IMR-90 (cell line): ENCODE measurements around the gene SARS2. TPM values are rescaled to one million over a fixed set of nuclear protein-coding genes. Genes with fewer than 3 reads are reported as not detected.

Experiments
- ATAC-seq: fragments of 200-7000 bp; cut with Tn5 transposase; 2 replicates; pipeline ENCODE4 v1.9.1; 2020; ENCODE audit warnings: low read depth, mild to moderate bottlenecking, moderate library complexity
- BruUV-seq: library from RNA; stranded (reverse); fragments of 400-500 nt; replicated peaks from 2 replicates; lab custom pipeline; 2021; lab: Mats Ljungman, UMichigan
- CTCF ChIA-PET: fragments of 300-600 bp; formaldehyde crosslinking; extraction: SDS; loops from one replicate; lab custom pipeline; 2021; ENCODE audit warnings: antibody characterized with exemption; lab: Yijun Ruan, JAX
- POLR2A ChIA-PET: fragments of 300-600 bp; sonication (Branson Sonifier 250); formaldehyde crosslinking; loops from one replicate; lab custom pipeline; 2022; ENCODE audit warnings: antibody characterized with exemption; ENCODE audit not compliant: unreplicated experiment; lab: Charles Lee
- DNase-seq: peaks from one replicate; pipeline ENCODE4 v3.0.0; 2013
- H2AFZ ChIP-seq: replicated peaks from 2 replicates; pipeline ENCODE3; 2013; ENCODE audit warnings: low read length, mild to moderate bottlenecking; ENCODE audit not compliant: poor library complexity
- H2AK5ac ChIP-seq: 2 replicates; pipeline ENCODE4 v1.6.1; 2013; ENCODE audit warnings: low read depth, low read length, inconsistent platforms
- H2AK9ac ChIP-seq: replicated peaks from 2 replicates; pipeline ENCODE3; 2013; ENCODE audit warnings: mild to moderate bottlenecking, low read depth, low read length, moderate library complexity; ENCODE audit not compliant: poor library complexity
- H2BK120ac ChIP-seq: 2 replicates; pipeline ENCODE4 v1.6.1; 2013; ENCODE audit warnings: low read depth, low read length, inconsistent platforms
- H2BK15ac ChIP-seq: 3 replicates; pipeline ENCODE4 v1.6.1; 2013; ENCODE audit warnings: low read depth, low read length, inconsistent platforms
- H2BK20ac ChIP-seq: 2 replicates; pipeline ENCODE4 v1.6.1; 2013; ENCODE audit warnings: low read depth, mild to moderate bottlenecking, inconsistent platforms, low read length, moderate library complexity
- H2BK5ac ChIP-seq: 2 replicates; pipeline ENCODE4 v1.6.1; 2013; ENCODE audit warnings: mild to moderate bottlenecking, low read depth, low read length, inconsistent platforms; ENCODE audit not compliant: poor library complexity, severe bottlenecking
- H3K14ac ChIP-seq: replicated peaks from 2 replicates; pipeline ENCODE4 v1.6.1; 2013; ENCODE audit warnings: low read depth, low read length, inconsistent platforms
- H3K18ac ChIP-seq: 2 replicates; pipeline ENCODE4 v1.6.1; 2013; ENCODE audit warnings: low read depth, low read length, control low read depth
- H3K23ac ChIP-seq: 2 replicates; pipeline ENCODE4 v1.6.1; 2013; ENCODE audit warnings: low read depth, low read length, inconsistent platforms
- H3K27ac ChIP-seq: 2 replicates; pipeline ENCODE4 v1.5.1; 2013; ENCODE audit warnings: mild to moderate bottlenecking, control low read depth, low read length; ENCODE audit not compliant: insufficient read depth
- H3K27me3 ChIP-seq: 2 replicates; pipeline ENCODE4 v1.6.1; 2013; ENCODE audit warnings: low read length; ENCODE audit not compliant: control insufficient read depth, insufficient read depth
- H3K36me3 ChIP-seq: 2 replicates; pipeline ENCODE4 v1.6.1; 2013; ENCODE audit warnings: low read length, mixed read lengths; ENCODE audit not compliant: control insufficient read depth, insufficient read depth
- H3K4ac ChIP-seq: 2 replicates; pipeline ENCODE4 v1.6.1; 2013; ENCODE audit warnings: low read depth, low read length, inconsistent platforms
- H3K4me1 ChIP-seq: 2 replicates; pipeline ENCODE4 v1.6.1; 2013; ENCODE audit warnings: low read length, mixed read lengths; ENCODE audit not compliant: control insufficient read depth, insufficient read depth
- H3K4me2 ChIP-seq: 2 replicates; pipeline ENCODE4 v1.6.1; 2013; ENCODE audit warnings: low read depth, mild to moderate bottlenecking, control low read depth, low read length, moderate library complexity
- H3K4me3 ChIP-seq: 2 replicates; pipeline ENCODE4 v1.5.1; 2013; ENCODE audit warnings: low read depth, mild to moderate bottlenecking, control low read depth, low read length, moderate library complexity; ENCODE audit not compliant: insufficient read depth
- H3K56ac ChIP-seq: 2 replicates; pipeline ENCODE4 v1.6.1; 2013; ENCODE audit warnings: low read length, inconsistent platforms; ENCODE audit not compliant: insufficient read depth; ENCODE audit errors: extremely low read depth
- H3K79me1 ChIP-seq, 2 experiments: 2 replicates each; pipeline ENCODE4 v1.6.1; 2013; ENCODE audit warnings: low read length in 2 of 2, inconsistent platforms in 1 of 2, low read depth in 1 of 2
- H3K9ac ChIP-seq: 2 replicates; pipeline ENCODE4 v1.6.1; 2013; ENCODE audit warnings: low read depth, low read length, control low read depth
- H3K9me1 ChIP-seq: 2 replicates; pipeline ENCODE4 v1.6.1; 2013; ENCODE audit warnings: low read length, inconsistent platforms; ENCODE audit not compliant: insufficient read depth
- H3K9me3 ChIP-seq: 2 replicates; pipeline ENCODE4 v1.6.1; 2013; ENCODE audit warnings: low read length; ENCODE audit not compliant: control insufficient read depth, insufficient read depth
- H4K20me1 ChIP-seq: 2 replicates; pipeline ENCODE4 v1.6.1; 2013; ENCODE audit warnings: low read length, inconsistent platforms; ENCODE audit not compliant: insufficient read depth
- H4K5ac ChIP-seq: 2 replicates; pipeline ENCODE4 v1.6.1; 2013; ENCODE audit warnings: mild to moderate bottlenecking, low read depth, low read length, control low read depth
- H4K8ac ChIP-seq, 2 experiments: 2 replicates each; pipeline ENCODE4 v1.6.1; 2013; ENCODE audit warnings: low read depth in 2 of 2, low read length in 2 of 2, control low read depth in 1 of 2, inconsistent platforms in 1 of 2
- H4K91ac ChIP-seq: 2 replicates; pipeline ENCODE4 v1.6.1; 2013; ENCODE audit warnings: low read depth, low read length, inconsistent platforms; ENCODE audit not compliant: insufficient read depth
- BHLHE40 ChIP-seq: fragments of 150-350 bp; IDR thresholded peaks from 2 replicates; pipeline ENCODE4 v1.6.1; 2016; ENCODE audit warnings: mild to moderate bottlenecking, low read depth, low read length
- CEBPB ChIP-seq: IDR thresholded peaks from 2 replicates; pipeline ENCODE4 v1.6.1; 2012; ENCODE audit warnings: low read depth, low read length, improper control_type of control experiment
- CHD1 ChIP-seq: IDR thresholded peaks from 2 replicates; pipeline ENCODE4 v1.6.1; 2012; ENCODE audit warnings: low read depth, low read length, improper control_type of control experiment
- MAZ ChIP-seq: IDR thresholded peaks from 2 replicates; pipeline ENCODE4 v1.6.1; 2012; ENCODE audit warnings: low read depth, mild to moderate bottlenecking, low read length, improper control_type of control experiment, moderate library complexity, borderline replicate concordance
- MXI1 ChIP-seq: IDR thresholded peaks from 2 replicates; pipeline ENCODE4 v1.6.1; 2012; ENCODE audit warnings: low read depth, mild to moderate bottlenecking, low read length, moderate library complexity, borderline replicate concordance
- NFE2L2 ChIP-seq: fragments of 150-350 bp; IDR thresholded peaks from 2 replicates; pipeline ENCODE4 v1.6.1; 2016; ENCODE audit warnings: low read depth, mild to moderate bottlenecking, low read length
- POLR2A ChIP-seq: IDR thresholded peaks from 2 replicates; pipeline ENCODE4 v1.6.1; 2012; ENCODE audit warnings: mild to moderate bottlenecking, low read depth, low read length
- RCOR1 ChIP-seq: IDR thresholded peaks from 2 replicates; pipeline ENCODE4 v1.6.1; 2012; ENCODE audit warnings: mild to moderate bottlenecking, low read length, improper control_type of control experiment; ENCODE audit not compliant: insufficient replicate concordance
- RFX5 ChIP-seq: IDR thresholded peaks from 2 replicates; pipeline ENCODE4 v1.8.0; 2012; ENCODE audit warnings: low read depth, mild to moderate bottlenecking, low read length, moderate library complexity
- SMC3 ChIP-seq: fragments of 150-350 bp; IDR thresholded peaks from 2 replicates; pipeline ENCODE4 v1.6.1; 2016; ENCODE audit warnings: low read depth, mild to moderate bottlenecking, antibody characterized with exemption, low read length, moderate library complexity
- USF2 ChIP-seq: fragments of 150-350 bp; IDR thresholded peaks from 2 replicates; pipeline ENCODE4 v1.6.1; 2017; ENCODE audit warnings: mild to moderate bottlenecking, antibody characterized with exemption, low read length, low read depth
- WGBS, 2 experiments: methylation state at CpG; one replicate each; pipeline versions ENCODE4 v1.1.5 to v1.1.7; 2013; ENCODE audit warnings: missing lambda C conversion rate in 2 of 2; ENCODE audit not compliant: insufficient read length in 1 of 2; ENCODE audit errors: extremely low coverage in 2 of 2; 5-methylcytosine and 5-hydroxymethylcytosine counted together
- dilution Hi-C: fragments of 300-500 bp; cut with HindIII; formaldehyde crosslinking; loops from one replicate; pipeline ENCODE4 v1.14.3; 2018; ENCODE audit warnings: low sequenced_read_pairs; ENCODE audit not compliant: unreplicated experiment
- in situ Hi-C: fragments of 300-500 bp; cut with MboI; formaldehyde crosslinking; loops from 3 replicates; pipeline ENCODE4 v1.14.3; 2019; ENCODE audit warnings: low sequenced_read_pairs, inconsistent platforms, mixed read lengths
- intact Hi-C: fragments of 100-400 bp; cut with micrococcal nuclease; formaldehyde crosslinking; loops from 2 replicates; pipeline ENCODE4 v1.10.0; 2022
- polyA plus RNA-seq, 3 experiments: library from polyadenylated mRNA; depleted of rRNA; stranded (reverse); fragments of >200 nt; gene quantifications; 2 replicates each; pipeline ENCODE4 v1.2.3, GENCODE V29; 2012; ENCODE audit warnings: low replicate concordance in 1 of 3
- total RNA-seq: library from RNA; depleted of rRNA; stranded (reverse); fragments of >200 nt; gene quantifications from 2 replicates; pipeline ENCODE4 v1.2.3, GENCODE V29; 2012
- TF ChIP-seq, protein P1 (sequence below): conservative IDR thresholded peaks from 2 replicates; pipeline ENCODE4 v1.5.1; 2012; ENCODE audit warnings: mild to moderate bottlenecking, low read depth, low read length, improper control_type of control experiment
- TF ChIP-seq, protein P2 (sequence below): fragments of 150-350 bp; IDR thresholded peaks from 2 replicates; pipeline ENCODE4 v1.6.1; 2016; ENCODE audit warnings: low read depth, mild to moderate bottlenecking, low read length, moderate library complexity, borderline replicate concordance

SARS2 gene
- total and polyA plus RNA-seq, 2 of the 4 experiments (the other 2 are of a cell fraction) = 10.8 to 33.4 TPM

GRCh38 chr19:38898788-38899446 is 31.6 kb downstream of the SARS2 start (continued):
- no peak for TF ChIP-seq SMC3

DNA sequence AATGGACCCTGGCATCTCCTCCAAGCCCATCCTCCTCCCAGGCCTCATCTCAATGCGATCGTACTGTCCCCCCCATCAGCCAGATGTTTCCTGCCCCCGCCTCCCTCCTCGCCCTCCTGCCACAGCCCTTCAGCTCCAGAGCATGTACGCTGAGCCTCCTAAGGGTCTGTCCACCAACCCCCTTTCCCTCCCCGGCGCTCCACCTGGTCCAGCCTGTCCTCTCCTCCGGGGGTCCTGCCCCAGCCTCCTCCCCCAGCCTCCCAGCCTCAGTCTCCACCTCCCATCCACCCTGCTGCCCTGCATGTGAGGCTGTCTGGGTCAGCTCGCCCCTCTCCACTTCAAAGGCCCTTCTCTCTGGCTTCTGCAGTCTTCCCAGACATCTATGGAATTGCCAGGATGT is 35.6 kb downstream of the SARS2 start:
- ATAC-seq = no peak
- CTCF ChIA-PET = no interaction called here
- TF ChIP-seq CEBPB (no peak), RFX5 (no peak), POLR2A (no peak), SMC3 (no peak), CHD1 (no peak), MXI1 (no peak), NFE2L2 (no peak), BHLHE40 (no peak), RCOR1 (no peak), MAZ (no peak), USF2 (no peak)
- TF ChIP-seq, protein P1, sequence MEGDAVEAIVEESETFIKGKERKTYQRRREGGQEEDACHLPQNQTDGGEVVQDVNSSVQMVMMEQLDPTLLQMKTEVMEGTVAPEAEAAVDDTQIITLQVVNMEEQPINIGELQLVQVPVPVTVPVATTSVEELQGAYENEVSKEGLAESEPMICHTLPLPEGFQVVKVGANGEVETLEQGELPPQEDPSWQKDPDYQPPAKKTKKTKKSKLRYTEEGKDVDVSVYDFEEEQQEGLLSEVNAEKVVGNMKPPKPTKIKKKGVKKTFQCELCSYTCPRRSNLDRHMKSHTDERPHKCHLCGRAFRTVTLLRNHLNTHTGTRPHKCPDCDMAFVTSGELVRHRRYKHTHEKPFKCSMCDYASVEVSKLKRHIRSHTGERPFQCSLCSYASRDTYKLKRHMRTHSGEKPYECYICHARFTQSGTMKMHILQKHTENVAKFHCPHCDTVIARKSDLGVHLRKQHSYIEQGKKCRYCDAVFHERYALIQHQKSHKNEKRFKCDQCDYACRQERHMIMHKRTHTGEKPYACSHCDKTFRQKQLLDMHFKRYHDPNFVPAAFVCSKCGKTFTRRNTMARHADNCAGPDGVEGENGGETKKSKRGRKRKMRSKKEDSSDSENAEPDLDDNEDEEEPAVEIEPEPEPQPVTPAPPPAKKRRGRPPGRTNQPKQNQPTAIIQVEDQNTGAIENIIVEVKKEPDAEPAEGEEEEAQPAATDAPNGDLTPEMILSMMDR = no peak
- TF ChIP-seq, protein P2, sequence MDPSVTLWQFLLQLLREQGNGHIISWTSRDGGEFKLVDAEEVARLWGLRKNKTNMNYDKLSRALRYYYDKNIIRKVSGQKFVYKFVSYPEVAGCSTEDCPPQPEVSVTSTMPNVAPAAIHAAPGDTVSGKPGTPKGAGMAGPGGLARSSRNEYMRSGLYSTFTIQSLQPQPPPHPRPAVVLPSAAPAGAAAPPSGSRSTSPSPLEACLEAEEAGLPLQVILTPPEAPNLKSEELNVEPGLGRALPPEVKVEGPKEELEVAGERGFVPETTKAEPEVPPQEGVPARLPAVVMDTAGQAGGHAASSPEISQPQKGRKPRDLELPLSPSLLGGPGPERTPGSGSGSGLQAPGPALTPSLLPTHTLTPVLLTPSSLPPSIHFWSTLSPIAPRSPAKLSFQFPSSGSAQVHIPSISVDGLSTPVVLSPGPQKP = no peak

More for the DNA sequence above, 35.6 kb downstream of the SARS2 start:
- intact Hi-C loops (no loop called here), in situ Hi-C loops (no loop called here), dilution Hi-C loops (no loop called here)
- Histone ChIP-seq H4K20me1 (peaks cover 4% of the 10 kb centered on the region; the same call in 1 of the 2 replicates), H3K4me1 (peaks cover 3% of the 10 kb centered on the region; the same call in 1 of the 2 replicates), H2AK5ac (no peak overlapping the region), H3K79me1 (peaks cover 16 to 23% of the 10 kb centered on the region in 2 experiments; a peak in 3 of 4 replicates), H4K5ac (no peak overlapping the region), H4K91ac (no peak overlapping the region), H2BK15ac (no peak overlapping the region), H2BK120ac (no peak overlapping the region), H3K27me3 (no peaks in the 10 kb centered on the region), H3K14ac (no peak overlapping the region), H3K9me3 (no peaks in the 10 kb centered on the region), H3K36me3 (peaks cover 5% of the 10 kb centered on the region; the same call in 1 of the 2 replicates), H3K4me3 (no peak overlapping the region), H4K8ac (no peak overlapping the region), H2BK5ac (no peak overlapping the region), H2AFZ (no peak overlapping the region), H3K27ac (no peak overlapping the region), H3K9ac (no peak overlapping the region), H2AK9ac (no peak overlapping the region), H2BK20ac (no peak overlapping the region), H3K18ac (no peak overlapping the region), H3K4ac (no peak overlapping the region), H3K9me1 (peaks cover 2% of the 10 kb centered on the region; the same call in 1 of the 2 replicates), H3K56ac (no peak overlapping the region), H3K23ac (no peak overlapping the region), H3K4me2 (no peak overlapping the region)
- POLR2A ChIA-PET = no interaction called here
- DNase-seq = no peak
- WGBS, 2 experiments = 75% methylated on average over 7 of the region's 9 CpGs; no CpG with 5 or more reads in 1 of the 2 experiments
- BruUV-seq = no TSS peak
